ELR (cell line): ENCODE measurements around the gene HAVCR1.

Experiments used
- DNase-seq: peaks from one replicate; pipeline ENCODE4 v3.0.0-alpha.2; 2015; ENCODE audit warnings: low read depth

The HAVCR1 gene

GRCh38 chr5:156991714-156992113 lies 67.2 kb downstream of the HAVCR1 start:
- no peak for DNase-seq

- no peak for DNase-seq
Observed at GRCh38 chr5:156984064-156984463, 74.9 kb downstream of the HAVCR1 start.

GRCh38 chr5:156981481-156981880 lies 77.4 kb downstream of the HAVCR1 start:
- no peak for DNase-seq
